ENCODE measurements around the gene NEXN. TPM values are rescaled to one million over a fixed set of nuclear protein-coding genes. Genes with fewer than 3 reads are reported as not detected.

NEXN gene
- total RNA-seq, 1 experiment from 2014 or later = 0.92 TPM

DNA sequence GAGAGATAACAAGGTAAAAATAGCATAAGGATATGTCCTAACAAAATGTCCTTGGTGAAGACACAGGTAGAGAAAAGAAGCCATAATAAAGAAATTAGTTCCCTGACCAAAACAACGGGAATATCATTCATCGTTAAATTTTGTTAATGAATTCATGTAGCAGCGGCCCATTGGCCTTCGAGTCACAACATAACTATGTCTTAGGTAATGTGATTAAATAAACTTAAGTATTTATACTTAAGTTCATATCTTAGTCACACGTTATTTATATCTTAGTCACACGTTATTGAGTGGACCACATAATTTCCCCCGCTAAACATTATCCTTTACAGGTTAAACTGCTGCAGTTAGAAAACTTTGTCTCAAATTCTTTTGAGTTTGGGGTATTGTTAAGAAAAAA, 1.2 kb downstream of the NEXN start:
- no peak for TF ChIP-seq EZH2 (IDR thresholded peaks at IDR 0.05; ENCODE audit: low read depth)
- TF ChIP-seq, protein P1, sequence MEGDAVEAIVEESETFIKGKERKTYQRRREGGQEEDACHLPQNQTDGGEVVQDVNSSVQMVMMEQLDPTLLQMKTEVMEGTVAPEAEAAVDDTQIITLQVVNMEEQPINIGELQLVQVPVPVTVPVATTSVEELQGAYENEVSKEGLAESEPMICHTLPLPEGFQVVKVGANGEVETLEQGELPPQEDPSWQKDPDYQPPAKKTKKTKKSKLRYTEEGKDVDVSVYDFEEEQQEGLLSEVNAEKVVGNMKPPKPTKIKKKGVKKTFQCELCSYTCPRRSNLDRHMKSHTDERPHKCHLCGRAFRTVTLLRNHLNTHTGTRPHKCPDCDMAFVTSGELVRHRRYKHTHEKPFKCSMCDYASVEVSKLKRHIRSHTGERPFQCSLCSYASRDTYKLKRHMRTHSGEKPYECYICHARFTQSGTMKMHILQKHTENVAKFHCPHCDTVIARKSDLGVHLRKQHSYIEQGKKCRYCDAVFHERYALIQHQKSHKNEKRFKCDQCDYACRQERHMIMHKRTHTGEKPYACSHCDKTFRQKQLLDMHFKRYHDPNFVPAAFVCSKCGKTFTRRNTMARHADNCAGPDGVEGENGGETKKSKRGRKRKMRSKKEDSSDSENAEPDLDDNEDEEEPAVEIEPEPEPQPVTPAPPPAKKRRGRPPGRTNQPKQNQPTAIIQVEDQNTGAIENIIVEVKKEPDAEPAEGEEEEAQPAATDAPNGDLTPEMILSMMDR (conservative IDR thresholded peaks at IDR 0.05) = no peak
- Histone ChIP-seq H3K79me2 (ENCODE audit: low read depth) (no peaks in the 10 kb centered on the region), H3F3A (ENCODE audit: insufficient read depth, low read depth) (peaks cover 15% of the 10 kb centered on the region; the same call in 1 of the 2 replicates), H3K36me3 (ENCODE audit: low read depth) (no peaks in the 10 kb centered on the region), H3K27ac (peak overlapping the region; percentile 60), H2AFZ (peak overlapping the region; percentile 93), H3K9me3 (ENCODE audit: insufficient read depth, low read depth) (no peaks in the 10 kb centered on the region), H3K27me3 (ENCODE audit: insufficient read depth, low read depth) (no peaks in the 10 kb centered on the region), H4K20me1 (ENCODE audit: insufficient read depth) (no peaks in the 10 kb centered on the region), H3K4me1 (replicated peaks; ENCODE audit: insufficient read depth) (peaks cover 20% of the 10 kb centered on the region), H3K4me3 (peak overlapping the region; percentile 82), H3K4me2 (peak overlapping the region; percentile 96), H3K9me2 (ENCODE audit: insufficient read depth) (no peaks in the 10 kb centered on the region)
- ChIA-PET CTCF (no interaction called here), POLR2A (ENCODE audit: unreplicated experiment) (no interaction called here)
- BruUV-seq (replicated peaks) = no TSS peak
- intact Hi-C loops (cut with micrococcal nuclease; ENCODE audit: unreplicated experiment) = no loop called here
- DNase-seq = peak in 1 of 2 experiments; percentile 92

DNA sequence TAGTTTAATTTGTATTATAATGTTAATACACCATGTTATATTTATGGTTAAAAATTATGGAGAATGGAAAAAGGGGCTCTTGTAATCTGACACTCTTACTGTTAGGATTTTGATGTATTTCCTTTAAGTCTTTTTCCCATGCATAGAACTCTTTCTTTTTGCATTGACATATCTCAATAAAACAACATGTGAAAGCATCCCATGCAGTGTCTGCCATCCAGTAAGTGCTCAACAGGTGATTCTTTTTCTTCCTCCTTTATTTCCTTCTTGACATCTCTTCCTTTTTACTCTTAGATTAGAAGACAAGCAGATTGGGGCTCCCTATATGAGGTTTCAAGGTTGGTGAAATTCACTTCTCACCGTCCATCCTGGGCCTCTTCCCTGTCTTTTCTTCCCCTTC, 2.8 kb downstream of the NEXN start:
- no TSS peak for BruUV-seq (replicated peaks)
- H3K27me3 ChIP-seq (ENCODE audit: insufficient read depth, low read depth) = no peaks in the 10 kb centered on the region
- POLR2A ChIA-PET (ENCODE audit: unreplicated experiment) = no interaction called here
- no peaks in the 10 kb centered on the region for H3K36me3 ChIP-seq (ENCODE audit: low read depth)
- CTCF ChIA-PET = no interaction called here
- H2AFZ ChIP-seq = 0 out of 2 replicates have a peak overlapping the region, but pooled peaks have one; percentile 53
- no peaks in the 10 kb centered on the region for H4K20me1 ChIP-seq (ENCODE audit: insufficient read depth)
- H3K79me2 ChIP-seq (ENCODE audit: low read depth) = no peaks in the 10 kb centered on the region
- H3K9me2 ChIP-seq (ENCODE audit: insufficient read depth) = no peaks in the 10 kb centered on the region; the same call in 1 of the 2 replicates
- H3K4me2 ChIP-seq = no peak overlapping the region
- intact Hi-C loops (cut with micrococcal nuclease; ENCODE audit: unreplicated experiment) = no loop called here
- TF ChIP-seq, protein P1 (conservative IDR thresholded peaks at IDR 0.05) = no peak
- TF ChIP-seq EZH2 (IDR thresholded peaks at IDR 0.05; ENCODE audit: low read depth) = no peak
- no peak for DNase-seq
- H3K9me3 ChIP-seq (ENCODE audit: insufficient read depth, low read depth) = no peaks in the 10 kb centered on the region
- H3K4me3 ChIP-seq = no peak overlapping the region
- H3K4me1 ChIP-seq (replicated peaks; ENCODE audit: insufficient read depth) = peaks cover 20% of the 10 kb centered on the region
- H3K27ac ChIP-seq = no peak overlapping the region
- peaks cover 15% of the 10 kb centered on the region; the same call in 1 of the 2 replicates for H3F3A ChIP-seq (ENCODE audit: insufficient read depth, low read depth)

GRCh38 chr1:77899647-77900320, 11.4 kb downstream of the NEXN start:
- no peak overlapping the region for H3K4me2 ChIP-seq
- no peak overlapping the region for H3K27ac ChIP-seq
- no peak overlapping the region for H2AFZ ChIP-seq
- H3K9me2 ChIP-seq (ENCODE audit: insufficient read depth) = no peaks in the 10 kb centered on the region; the same call in 1 of the 2 replicates
- CTCF ChIA-PET = no interaction called here
- no peaks in the 10 kb centered on the region for H3K27me3 ChIP-seq (ENCODE audit: insufficient read depth, low read depth)
- H3K4me3 ChIP-seq = no peak overlapping the region
- H3K4me1 ChIP-seq (replicated peaks; ENCODE audit: insufficient read depth) = no peaks in the 10 kb centered on the region; the same call in 1 of the 2 replicates
- no TSS peak for BruUV-seq (replicated peaks)
- no peak for TF ChIP-seq EZH2 (IDR thresholded peaks at IDR 0.05; ENCODE audit: low read depth)
- TF ChIP-seq, protein P1 (conservative IDR thresholded peaks at IDR 0.05) = no peak
- no peak for DNase-seq
- no peaks in the 10 kb centered on the region for H3K9me3 ChIP-seq (ENCODE audit: insufficient read depth, low read depth)
- H3K36me3 ChIP-seq (ENCODE audit: low read depth) = no peaks in the 10 kb centered on the region
- intact Hi-C loops (cut with micrococcal nuclease; ENCODE audit: unreplicated experiment) = loop anchor here (2.0 to 10.0 kb wide), 2 partner anchors 365 to 751 kb away; no protein-coding TSS in a partner anchor
- POLR2A ChIA-PET (ENCODE audit: unreplicated experiment) = interaction anchor here (0.6 kb wide), 1 partner anchor 86 kb away, joined by 5 read pairs; no protein-coding TSS in a partner anchor
- no peaks in the 10 kb centered on the region for H3K79me2 ChIP-seq (ENCODE audit: low read depth)
- H3F3A ChIP-seq (ENCODE audit: insufficient read depth, low read depth) = no peaks in the 10 kb centered on the region; the same call in 1 of the 2 replicates
- H4K20me1 ChIP-seq (ENCODE audit: insufficient read depth) = no peaks in the 10 kb centered on the region

Data from PC-9 (cell line).